SK-N-SH (cell line): ENCODE data around the gene PTPRJ. TPM values are rescaled to one million over a fixed set of nuclear protein-coding genes. Genes with fewer than 3 reads are reported as not detected.
A peak's percentile ranks its signal among the peaks of the same experiment; 100 is the strongest.

Source experiments
- CTCF ChIA-PET: fragments of 300-600, 350-600 bp; formaldehyde crosslinking; extraction: SDS; loops from one replicate; lab custom pipeline; 2021; lab: Yijun Ruan, JAX
- POLR2A ChIA-PET: fragments of 350-600 bp; sonication (Branson Sonifier 250); formaldehyde crosslinking; extraction: SDS; loops from one replicate; lab custom pipeline; 2020; ENCODE audit warnings: antibody characterized with exemption, inconsistent platforms; lab: Yijun Ruan, JAX
- DNase-seq: peaks from one replicate; pipeline ENCODE4 v3.0.0; 2012
- H2AFZ ChIP-seq: fragments of 200-600 bp; sonication (generic); 2 replicates; pipeline ENCODE4 v1.8.1; 2016; ENCODE audit warnings: antibody characterized with exemption, mild to moderate bottlenecking, low read depth
- H3F3A ChIP-seq: fragments of 200-600 bp; sonication (generic); replicated peaks from 2 replicates; pipeline ENCODE3; 2016; ENCODE audit warnings: antibody characterized with exemption, mild to moderate bottlenecking; ENCODE audit not compliant: insufficient read depth
- H3K27ac ChIP-seq, 2 experiments: fragments of 200-500 bp in 1 of 2; fragments of 200-600 bp in 1 of 2; sonication (Bioruptor generic) in 1 of 2; sonication (generic), shearing (Covaris generic) in 1 of 2; 2 replicates each; pipeline versions ENCODE4 v1.5.1 to v1.6.1; 2014 to 2016; ENCODE audit warnings: low read depth in 2 of 2, inconsistent platforms in 1 of 2, low read length in 1 of 2, mild to moderate bottlenecking in 1 of 2, mixed read lengths in 1 of 2
- H3K27me3 ChIP-seq: fragments of 200-600 bp; sonication (generic), shearing (Covaris generic); 2 replicates; pipeline ENCODE4 v1.6.1; 2016; ENCODE audit warnings: mixed run types; ENCODE audit not compliant: insufficient read depth
- H3K36me3 ChIP-seq, 2 experiments: fragments of 200-500 bp in 1 of 2; fragments of 200-600 bp in 1 of 2; sonication (Bioruptor generic) in 1 of 2; sonication (generic) in 1 of 2; replicated peaks in 1 of 2; 2 replicates each; pipeline versions ENCODE3 to v1.5.1; 2014 to 2016; ENCODE audit warnings: low read length in 1 of 2, mild to moderate bottlenecking in 1 of 2; ENCODE audit not compliant: insufficient read depth in 2 of 2, control insufficient read depth in 1 of 2
- H3K4me1 ChIP-seq, 2 experiments: fragments of 200-500 bp in 1 of 2; fragments of 200-600 bp in 1 of 2; sonication (Bioruptor generic) in 1 of 2; sonication (generic), shearing (Covaris generic) in 1 of 2; 2 replicates each; pipeline versions ENCODE4 v1.5.1 to v1.6.1; 2014 to 2016; ENCODE audit warnings: low read depth in 1 of 2, low read length in 1 of 2, mixed run types in 1 of 2; ENCODE audit not compliant: insufficient read depth in 2 of 2, control insufficient read depth in 1 of 2
- H3K4me2 ChIP-seq: fragments of 200-600 bp; sonication (generic), shearing (Covaris generic); 2 replicates; pipeline ENCODE4 v1.6.1; 2017; ENCODE audit warnings: mixed run types
- H3K4me3 ChIP-seq, 2 experiments: fragments of 200-500 bp in 1 of 2; fragments of 200-600 bp in 1 of 2; sonication (Bioruptor generic) in 1 of 2; sonication (generic), shearing (Covaris generic) in 1 of 2; 2 replicates each; pipeline versions ENCODE4 v1.5.1 to v1.8.1; 2014 to 2016; ENCODE audit warnings: low read depth in 2 of 2, inconsistent platforms in 1 of 2, low read length in 1 of 2, mild to moderate bottlenecking in 1 of 2, mixed read lengths in 1 of 2, moderate library complexity in 1 of 2
- H3K79me2 ChIP-seq: fragments of 200-600 bp; sonication (generic); 2 replicates; pipeline ENCODE4 v1.8.1; 2017; ENCODE audit warnings: mild to moderate bottlenecking; ENCODE audit not compliant: insufficient read depth
- H3K9ac ChIP-seq: fragments of 200-600 bp; sonication (generic); 2 replicates; pipeline ENCODE4 v1.6.1; 2017; ENCODE audit warnings: mixed run types
- H3K9me2 ChIP-seq: fragments of 200-600 bp; sonication (generic); 2 replicates; pipeline ENCODE4 v1.6.1; 2017; ENCODE audit warnings: mixed run types
- H3K9me3 ChIP-seq: fragments of 200-600 bp; sonication (generic); 2 replicates; pipeline ENCODE4 v1.6.1; 2017; ENCODE audit warnings: mixed run types, mild to moderate bottlenecking, moderate library complexity
- H4K20me1 ChIP-seq: fragments of 200-600 bp; sonication (generic); 2 replicates; pipeline ENCODE4 v1.6.1; 2017; ENCODE audit warnings: mild to moderate bottlenecking, mixed run types; ENCODE audit not compliant: insufficient read depth
- EP300 ChIP-seq, 2 experiments: IDR thresholded peaks; 2 replicates each; pipeline versions ENCODE4 v1.4.0 to v1.6.1; 2012; ENCODE audit warnings: borderline replicate concordance in 1 of 2, low read depth in 1 of 2, low read length in 1 of 2
- EZH2phosphoT487 ChIP-seq: fragments of 200-600 bp; sonication (generic); IDR thresholded peaks from 2 replicates; pipeline ENCODE4 v1.6.1; 2017; ENCODE audit warnings: low read depth, mixed run types, mild to moderate bottlenecking, antibody characterized with exemption, moderate library complexity, borderline replicate concordance
- FOSL2 ChIP-seq: IDR thresholded peaks from 2 replicates; pipeline ENCODE4 v1.4.0; 2012; ENCODE audit warnings: low read depth, mild to moderate bottlenecking, moderate library complexity, borderline replicate concordance
- GABPA ChIP-seq: IDR thresholded peaks from 2 replicates; pipeline ENCODE4 v1.4.0; 2012; ENCODE audit warnings: low read depth, mild to moderate bottlenecking
- JUND ChIP-seq: IDR thresholded peaks from 2 replicates; pipeline ENCODE4 v1.4.0; 2012
- MAX ChIP-seq: IDR thresholded peaks from 2 replicates; pipeline ENCODE4 v1.4.0; 2012; ENCODE audit warnings: low read depth
- MEF2A ChIP-seq: IDR thresholded peaks from 2 replicates; pipeline ENCODE4 v1.4.0; 2012; ENCODE audit warnings: low read depth, borderline replicate concordance
- NFIC ChIP-seq: IDR thresholded peaks from 2 replicates; pipeline ENCODE4 v1.4.0; 2012; ENCODE audit warnings: borderline replicate concordance
- NRF1 ChIP-seq: IDR thresholded peaks from 2 replicates; pipeline ENCODE4 v1.6.1; 2012; ENCODE audit warnings: low read depth, mild to moderate bottlenecking, low read length
- PBX3 ChIP-seq: IDR thresholded peaks from 2 replicates; pipeline ENCODE4; 2012
- POLR2AphosphoS5 ChIP-seq: IDR thresholded peaks from 2 replicates; pipeline ENCODE4 v1.6.1; 2012; ENCODE audit warnings: low read depth, low read length
- SMC3 ChIP-seq: IDR thresholded peaks from 2 replicates; pipeline ENCODE4 v1.6.1; 2012; ENCODE audit warnings: low read depth, low read length, improper control_type of control experiment
- TAF1 ChIP-seq: IDR thresholded peaks from 2 replicates; pipeline ENCODE4 v1.6.1; 2012; ENCODE audit warnings: low read depth, mild to moderate bottlenecking, low read length, moderate library complexity, borderline replicate concordance
- TCF12 ChIP-seq: IDR thresholded peaks from 2 replicates; pipeline ENCODE4 v1.4.0; 2012
- TEAD4 ChIP-seq: IDR thresholded peaks from 2 replicates; pipeline ENCODE4 v1.4.0; 2012; ENCODE audit warnings: mild to moderate bottlenecking, borderline replicate concordance; ENCODE audit not compliant: insufficient read depth
- YY1 ChIP-seq: IDR thresholded peaks from 2 replicates; pipeline ENCODE4 v1.4.0; 2012; ENCODE audit warnings: low read depth, mild to moderate bottlenecking
- WGBS: methylation state at CpG from one replicate; pipeline ENCODE4 v1.1.6; 2017; ENCODE audit warnings: low lambda C conversion rate; 5-methylcytosine and 5-hydroxymethylcytosine counted together
- polyA plus RNA-seq, 3 experiments: library from polyadenylated mRNA; depleted of rRNA; stranded (reverse); fragments of >200 nt; gene quantifications; 2 replicates each; pipeline ENCODE4 v1.2.3, GENCODE V29; 2012
- TF ChIP-seq, protein P1 (sequence below): IDR thresholded peaks from 2 replicates; pipeline ENCODE4 v1.6.1; 2012; ENCODE audit warnings: mild to moderate bottlenecking, low read depth, low read length, moderate library complexity
- TF ChIP-seq, protein P2 (sequence below): IDR thresholded peaks from 2 replicates; pipeline ENCODE4 v1.4.0; 2012; ENCODE audit warnings: low read depth, borderline replicate concordance
- TF ChIP-seq, protein P3 (sequence below): fragments of 150-350 bp; IDR thresholded peaks from 2 replicates; pipeline ENCODE4 v1.6.1; 2017; ENCODE audit warnings: antibody characterized with exemption, low read length, low read depth, borderline replicate concordance

PTPRJ gene
- polyA plus RNA-seq, 1 of the 3 experiments (the other 2 are of a cell fraction) = 4.5 TPM

DNA sequence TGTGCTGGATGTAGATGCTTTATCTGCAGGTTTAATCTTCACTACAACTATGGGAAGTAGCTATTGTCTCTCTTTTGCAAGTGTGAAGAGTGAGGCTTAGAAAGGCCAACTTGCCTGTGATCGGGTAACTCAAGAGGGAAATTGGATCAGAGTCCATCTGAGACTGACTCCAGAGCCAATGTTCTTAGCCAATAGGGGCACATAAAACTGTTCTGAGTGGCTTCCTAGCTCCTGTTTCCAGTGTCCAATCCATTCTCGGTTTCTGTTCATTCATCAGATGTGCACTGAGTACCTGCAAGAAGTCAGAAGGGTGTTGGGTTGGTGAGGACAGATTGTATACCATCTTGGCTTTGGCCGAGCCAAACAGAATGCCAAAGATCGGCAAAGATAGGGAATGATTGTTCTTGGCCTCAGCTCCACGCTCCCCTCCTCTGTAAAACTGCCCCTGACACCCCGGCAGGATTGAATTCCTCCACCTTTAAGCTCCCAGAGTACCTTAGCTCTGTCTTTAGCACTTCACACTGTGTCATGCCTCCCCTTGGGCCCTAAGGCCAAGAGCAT is 100.0 kb downstream of the PTPRJ start (continued):
- no peak for TF ChIP-seq POLR2AphosphoS5
- no peak for TF ChIP-seq YY1
- TF ChIP-seq SMC3 = no peak
- TF ChIP-seq NRF1 = no peak

DNA sequence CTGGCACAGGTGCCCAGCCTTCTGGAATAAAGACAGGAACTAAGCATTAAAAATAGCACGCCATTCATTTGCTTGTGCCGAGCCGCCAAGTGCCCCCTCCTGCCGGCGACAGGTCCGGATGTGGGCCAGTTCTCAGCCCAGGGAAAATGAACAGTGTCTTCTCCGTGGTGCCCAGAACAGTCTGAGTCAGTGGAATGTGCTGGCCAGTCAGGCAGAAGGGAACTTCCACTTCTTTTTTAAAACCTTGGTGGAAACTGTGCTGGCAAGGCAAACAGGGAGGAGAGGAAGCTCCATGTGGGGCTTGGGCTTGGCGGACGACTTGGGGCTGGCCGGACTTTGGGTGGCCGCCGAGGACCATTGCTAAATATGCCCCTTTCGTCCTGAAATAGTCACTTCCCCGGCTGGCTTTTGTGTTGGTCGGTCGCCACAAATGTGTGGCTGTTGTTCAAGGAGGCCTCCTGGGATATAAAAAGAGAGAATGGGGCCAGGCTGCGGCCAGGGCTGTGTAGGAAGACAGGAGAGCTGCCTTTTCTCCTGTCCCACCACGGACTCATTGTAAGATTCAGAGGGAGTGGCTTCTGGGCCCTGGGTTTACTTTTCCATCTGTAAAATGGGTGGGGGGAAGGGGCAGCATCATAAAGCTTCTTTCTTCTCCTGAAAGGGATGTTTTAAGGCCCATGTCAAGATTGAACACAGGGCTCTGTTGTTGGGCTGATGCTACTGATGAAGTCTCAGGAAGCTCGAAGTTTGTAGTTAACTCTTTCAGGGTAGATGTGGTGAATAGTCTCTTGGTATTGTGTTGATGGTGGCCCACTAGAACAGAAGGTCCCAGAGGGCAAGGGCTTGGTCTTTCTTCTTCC is 101.0 kb downstream of the PTPRJ start:
- Histone ChIP-seq H3K4me1 (peaks cover 0 to 9% of the 10 kb centered on the region in 2 experiments; a peak in 2 of 4 replicates), H3K27ac (peak overlapping the region; percentile 7 to 78; a peak in 3 of 4 replicates), H3K9me3 (no peaks in the 10 kb centered on the region), H3K4me2 (peak overlapping the region; percentile 46), H3K9me2 (no peaks in the 10 kb centered on the region), H3K9ac (no peak overlapping the region), H3K27me3 (no peaks in the 10 kb centered on the region), H3K79me2 (peaks cover 80% of the 10 kb centered on the region), H4K20me1 (no peaks in the 10 kb centered on the region), H3K36me3 (peaks cover 0 to 7% of the 10 kb centered on the region in 2 experiments), H2AFZ (no peak overlapping the region; the same call in 1 of the 2 replicates), H3K4me3 (no peak overlapping the region), H3F3A (peaks cover 18% of the 10 kb centered on the region)
- 45% methylated on average over 10 of the region's 19 CpGs for WGBS
- POLR2A ChIA-PET = no interaction called here
- TF ChIP-seq SMC3 (no peak), TEAD4 (peak; percentile 27; the same call in 1 of the 2 replicates), TAF1 (no peak), PBX3 (peak; percentile 35; the same call in 1 of the 2 replicates), EZH2phosphoT487 (no peak), FOSL2 (peak; percentile 64), JUND (peak; percentile 53), NFIC (peak; percentile 63; the same call in 1 of the 2 replicates), NRF1 (no peak), EP300 (IDR thresholded peaks at IDR 0.05; ENCODE audit: borderline replicate concordance in 1 of 2, low read depth in 1 of 2, low read length in 1 of 2) (peak in 1 of 2 experiments; percentile 68; a peak in 2 of 4 replicates), MAX (peak; percentile 39; the same call in 1 of the 2 replicates), MEF2A (peak; percentile 65; the same call in 1 of the 2 replicates), GABPA (0 out of 2 replicates have a peak, but pooled peaks have one; percentile 11), TCF12 (peak; percentile 69)
- TF ChIP-seq, protein P1, sequence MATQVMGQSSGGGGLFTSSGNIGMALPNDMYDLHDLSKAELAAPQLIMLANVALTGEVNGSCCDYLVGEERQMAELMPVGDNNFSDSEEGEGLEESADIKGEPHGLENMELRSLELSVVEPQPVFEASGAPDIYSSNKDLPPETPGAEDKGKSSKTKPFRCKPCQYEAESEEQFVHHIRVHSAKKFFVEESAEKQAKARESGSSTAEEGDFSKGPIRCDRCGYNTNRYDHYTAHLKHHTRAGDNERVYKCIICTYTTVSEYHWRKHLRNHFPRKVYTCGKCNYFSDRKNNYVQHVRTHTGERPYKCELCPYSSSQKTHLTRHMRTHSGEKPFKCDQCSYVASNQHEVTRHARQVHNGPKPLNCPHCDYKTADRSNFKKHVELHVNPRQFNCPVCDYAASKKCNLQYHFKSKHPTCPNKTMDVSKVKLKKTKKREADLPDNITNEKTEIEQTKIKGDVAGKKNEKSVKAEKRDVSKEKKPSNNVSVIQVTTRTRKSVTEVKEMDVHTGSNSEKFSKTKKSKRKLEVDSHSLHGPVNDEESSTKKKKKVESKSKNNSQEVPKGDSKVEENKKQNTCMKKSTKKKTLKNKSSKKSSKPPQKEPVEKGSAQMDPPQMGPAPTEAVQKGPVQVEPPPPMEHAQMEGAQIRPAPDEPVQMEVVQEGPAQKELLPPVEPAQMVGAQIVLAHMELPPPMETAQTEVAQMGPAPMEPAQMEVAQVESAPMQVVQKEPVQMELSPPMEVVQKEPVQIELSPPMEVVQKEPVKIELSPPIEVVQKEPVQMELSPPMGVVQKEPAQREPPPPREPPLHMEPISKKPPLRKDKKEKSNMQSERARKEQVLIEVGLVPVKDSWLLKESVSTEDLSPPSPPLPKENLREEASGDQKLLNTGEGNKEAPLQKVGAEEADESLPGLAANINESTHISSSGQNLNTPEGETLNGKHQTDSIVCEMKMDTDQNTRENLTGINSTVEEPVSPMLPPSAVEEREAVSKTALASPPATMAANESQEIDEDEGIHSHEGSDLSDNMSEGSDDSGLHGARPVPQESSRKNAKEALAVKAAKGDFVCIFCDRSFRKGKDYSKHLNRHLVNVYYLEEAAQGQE = 0 out of 2 replicates have a peak, but pooled peaks have one; percentile 23
- TF ChIP-seq, protein P2, sequence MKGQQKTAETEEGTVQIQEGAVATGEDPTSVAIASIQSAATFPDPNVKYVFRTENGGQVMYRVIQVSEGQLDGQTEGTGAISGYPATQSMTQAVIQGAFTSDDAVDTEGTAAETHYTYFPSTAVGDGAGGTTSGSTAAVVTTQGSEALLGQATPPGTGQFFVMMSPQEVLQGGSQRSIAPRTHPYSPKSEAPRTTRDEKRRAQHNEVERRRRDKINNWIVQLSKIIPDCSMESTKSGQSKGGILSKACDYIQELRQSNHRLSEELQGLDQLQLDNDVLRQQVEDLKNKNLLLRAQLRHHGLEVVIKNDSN = no peak
- TF ChIP-seq, protein P3, sequence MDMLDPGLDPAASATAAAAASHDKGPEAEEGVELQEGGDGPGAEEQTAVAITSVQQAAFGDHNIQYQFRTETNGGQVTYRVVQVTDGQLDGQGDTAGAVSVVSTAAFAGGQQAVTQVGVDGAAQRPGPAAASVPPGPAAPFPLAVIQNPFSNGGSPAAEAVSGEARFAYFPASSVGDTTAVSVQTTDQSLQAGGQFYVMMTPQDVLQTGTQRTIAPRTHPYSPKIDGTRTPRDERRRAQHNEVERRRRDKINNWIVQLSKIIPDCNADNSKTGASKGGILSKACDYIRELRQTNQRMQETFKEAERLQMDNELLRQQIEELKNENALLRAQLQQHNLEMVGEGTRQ = no peak
- CTCF ChIA-PET = interaction anchor here (1.2 to 1.4 kb wide), 2 partner anchors 28 to 147 kb away, joined by 4 read pairs; no protein-coding TSS in a partner anchor
- DNase-seq = no peak
